Measurements from ENCODE around the gene PRDM5. TPM values are rescaled to one million over a fixed set of nuclear protein-coding genes. Genes with fewer than 3 reads are reported as not detected.

The PRDM5 gene
- total and polyA plus RNA-seq, 12 donors, result 3.4 to 26.1 (median 12.3) TPM

DNA sequence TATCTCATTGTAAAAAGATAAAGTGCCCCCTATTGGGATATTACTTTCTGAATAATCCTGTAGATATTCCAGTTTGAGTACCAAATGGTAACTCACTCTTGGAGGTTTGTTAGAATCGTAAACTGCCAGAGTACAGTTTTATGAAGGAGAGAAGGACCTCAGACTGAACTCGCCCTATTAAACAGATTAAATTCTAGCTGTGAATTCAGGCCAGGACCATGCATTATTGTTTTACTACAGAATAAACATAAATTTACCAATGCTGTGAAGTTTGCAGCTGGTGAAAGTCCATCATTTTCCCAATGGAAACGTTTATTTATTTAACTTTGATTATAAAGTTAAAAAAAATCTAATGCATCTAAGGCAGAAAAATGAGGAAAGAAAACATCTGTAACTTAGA lies 20.2 kb upstream of the PRDM5 start:
- no peak for TF ChIP-seq POLR2A (IDR thresholded peaks at IDR 0.05)
- TF ChIP-seq, protein P1, sequence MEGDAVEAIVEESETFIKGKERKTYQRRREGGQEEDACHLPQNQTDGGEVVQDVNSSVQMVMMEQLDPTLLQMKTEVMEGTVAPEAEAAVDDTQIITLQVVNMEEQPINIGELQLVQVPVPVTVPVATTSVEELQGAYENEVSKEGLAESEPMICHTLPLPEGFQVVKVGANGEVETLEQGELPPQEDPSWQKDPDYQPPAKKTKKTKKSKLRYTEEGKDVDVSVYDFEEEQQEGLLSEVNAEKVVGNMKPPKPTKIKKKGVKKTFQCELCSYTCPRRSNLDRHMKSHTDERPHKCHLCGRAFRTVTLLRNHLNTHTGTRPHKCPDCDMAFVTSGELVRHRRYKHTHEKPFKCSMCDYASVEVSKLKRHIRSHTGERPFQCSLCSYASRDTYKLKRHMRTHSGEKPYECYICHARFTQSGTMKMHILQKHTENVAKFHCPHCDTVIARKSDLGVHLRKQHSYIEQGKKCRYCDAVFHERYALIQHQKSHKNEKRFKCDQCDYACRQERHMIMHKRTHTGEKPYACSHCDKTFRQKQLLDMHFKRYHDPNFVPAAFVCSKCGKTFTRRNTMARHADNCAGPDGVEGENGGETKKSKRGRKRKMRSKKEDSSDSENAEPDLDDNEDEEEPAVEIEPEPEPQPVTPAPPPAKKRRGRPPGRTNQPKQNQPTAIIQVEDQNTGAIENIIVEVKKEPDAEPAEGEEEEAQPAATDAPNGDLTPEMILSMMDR (IDR thresholded peaks at IDR 0.05), result no peak
- WGBS, 4 donors, result 52 to 73% (median 65%) methylated on average over 3 of the region's 3 CpGs
- intact Hi-C loops (cut with DNase I), result no loop called here
- Histone ChIP-seq H3K9me3 (replicated peaks in 1 of 3) (no peaks in the 10 kb centered on the region), H3K27ac (no peak overlapping the region), H3K4me3 (no peak overlapping the region), H3K27me3 (no peaks in the 10 kb centered on the region), H3K36me3 (replicated peaks in 1 of 2) (no peaks in the 10 kb centered on the region), H3K4me1 (replicated peaks in 1 of 2) (no peaks in the 10 kb centered on the region)
- no peak for DNase-seq

DNA sequence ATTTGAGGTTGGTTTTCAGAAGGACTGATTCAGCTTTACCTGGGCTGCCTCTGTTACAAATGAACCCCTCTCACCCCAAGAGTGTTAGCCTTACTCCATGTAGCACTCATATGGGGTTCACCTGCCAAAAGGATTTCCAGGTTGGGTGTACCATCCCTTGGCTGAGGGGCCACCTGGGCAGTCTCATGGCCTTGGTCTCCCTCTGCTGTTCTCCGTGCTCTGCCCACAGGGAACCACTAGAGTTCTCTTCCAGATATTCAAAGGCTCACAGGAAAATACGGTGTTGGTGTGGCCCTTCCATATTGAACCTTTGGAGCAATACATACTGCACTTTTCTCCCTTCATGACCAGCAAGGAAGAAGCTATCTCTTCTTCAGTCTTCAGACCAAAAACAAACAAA lies 18.0 kb upstream of the PRDM5 start:
- intact Hi-C loops (cut with DNase I), result no loop called here
- Histone ChIP-seq H3K9me3 (replicated peaks in 1 of 3) (no peaks in the 10 kb centered on the region), H3K4me1 (replicated peaks in 1 of 2) (no peaks in the 10 kb centered on the region), H3K27me3 (no peaks in the 10 kb centered on the region), H3K27ac (no peak overlapping the region), H3K36me3 (replicated peaks in 1 of 2) (no peaks in the 10 kb centered on the region), H3K4me3 (no peak overlapping the region)
- WGBS, 4 donors, result 86 to 100% (median 88%) methylated on average over 1 to 2 of the region's 2 CpGs
- DNase-seq, result no peak
- TF ChIP-seq, protein P1 (IDR thresholded peaks at IDR 0.05), result no peak
- TF ChIP-seq POLR2A (IDR thresholded peaks at IDR 0.05), result no peak

DNA sequence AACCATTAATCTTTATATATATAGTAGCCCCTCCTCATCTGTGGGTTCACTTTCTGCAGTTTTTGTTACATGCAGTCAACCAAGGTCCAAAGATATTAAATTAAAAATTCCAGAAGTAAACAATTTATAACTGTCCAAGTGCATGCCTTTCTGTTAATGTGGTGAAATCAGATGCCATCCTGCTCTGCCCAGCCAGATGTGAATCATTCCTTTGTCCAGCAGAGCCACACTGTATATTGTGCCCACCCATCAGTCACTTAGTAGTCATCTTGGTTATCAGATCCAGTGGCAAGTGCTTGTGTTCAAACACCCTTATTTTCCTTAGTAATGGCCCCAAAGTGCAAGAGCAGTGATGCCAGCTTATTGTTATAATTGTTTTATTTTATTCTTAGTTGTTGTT lies 17.2 kb upstream of the PRDM5 start:
- Histone ChIP-seq H3K4me3 (no peak overlapping the region), H3K27me3 (no peaks in the 10 kb centered on the region), H3K27ac (no peak overlapping the region), H3K9me3 (replicated peaks in 1 of 3) (no peaks in the 10 kb centered on the region), H3K4me1 (replicated peaks in 1 of 2) (no peaks in the 10 kb centered on the region), H3K36me3 (replicated peaks in 1 of 2) (no peaks in the 10 kb centered on the region)
- intact Hi-C loops (cut with DNase I), result no loop called here
- DNase-seq, result no peak
- TF ChIP-seq POLR2A (IDR thresholded peaks at IDR 0.05), result no peak
- TF ChIP-seq, protein P1 (IDR thresholded peaks at IDR 0.05), result no peak

DNA sequence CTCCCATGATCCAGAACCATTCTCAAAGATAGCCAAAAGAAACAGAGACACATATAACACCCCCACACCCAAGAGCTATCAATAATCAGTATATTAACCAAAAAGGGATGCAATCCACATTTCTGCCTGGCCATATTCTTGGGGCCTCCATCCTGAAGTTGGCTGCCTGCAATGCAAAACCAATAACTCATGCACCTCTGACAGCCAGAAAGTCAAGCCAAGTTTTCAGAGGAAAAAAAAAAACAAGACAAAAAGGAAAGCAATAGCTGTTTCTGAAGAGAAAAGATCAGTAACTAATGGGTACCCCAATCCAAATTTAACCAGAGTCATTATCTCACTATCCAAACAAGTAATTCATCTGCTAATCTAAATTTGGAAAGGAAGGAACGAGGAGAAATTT lies 7.3 kb upstream of the PRDM5 start:
- 34 to 60% (median 57%) methylated on average over 1 of the region's 1 CpG for WGBS, 4 donors
- DNase-seq, result no peak
- intact Hi-C loops (cut with DNase I), result loop anchor here in 1 of 2 donors (10.0 kb wide), 1 partner anchor 215 kb away; no protein-coding TSS in a partner anchor
- H3K27ac ChIP-seq, result no peak overlapping the region
- no peaks in the 10 kb centered on the region for H3K36me3 ChIP-seq (replicated peaks in 1 of 2)
- H3K4me1 ChIP-seq (replicated peaks in 1 of 2), result no peaks in the 10 kb centered on the region
- H3K9me3 ChIP-seq (replicated peaks in 1 of 3), result no peaks in the 10 kb centered on the region
- no peak for TF ChIP-seq POLR2A (IDR thresholded peaks at IDR 0.05)
- TF ChIP-seq, protein P1 (IDR thresholded peaks at IDR 0.05), result no peak
- H3K4me3 ChIP-seq, result no peak overlapping the region
- no peaks in the 10 kb centered on the region for H3K27me3 ChIP-seq
